ENCODE measurements around the gene CTNNA3.

Gene CTNNA3

GRCh38 chr10:67115972-67116371 lies 580.0 kb downstream of the CTNNA3 start:
- DNase-seq (ENCODE audit: low read depth), result peak; percentile 74

- DNase-seq (ENCODE audit: low read depth), result no peak
These were observed 581.0 kb downstream of the CTNNA3 start for GRCh38 chr10:67114945-67115344.

GRCh38 chr10:67112765-67113164 lies 583.2 kb downstream of the CTNNA3 start:
- DNase-seq (ENCODE audit: low read depth), result no peak

GRCh38 chr10:67110286-67110685 lies 585.7 kb downstream of the CTNNA3 start:
- DNase-seq (ENCODE audit: low read depth), result no peak

- DNase-seq (ENCODE audit: low read depth), result no peak
These were observed 588.3 kb downstream of the CTNNA3 start for GRCh38 chr10:67107670-67108069.

- DNase-seq (ENCODE audit: low read depth), result no peak
These were observed 595.0 kb downstream of the CTNNA3 start for GRCh38 chr10:67100951-67101350.

- no peak for DNase-seq (ENCODE audit: low read depth)
These were observed 597.5 kb downstream of the CTNNA3 start for GRCh38 chr10:67098461-67098860.

GRCh38 chr10:67095531-67095930 lies 600.5 kb downstream of the CTNNA3 start:
- DNase-seq (ENCODE audit: low read depth), result no peak

- no peak for DNase-seq (ENCODE audit: low read depth)
These were observed 608.0 kb downstream of the CTNNA3 start for GRCh38 chr10:67088036-67088435.

- no peak for DNase-seq (ENCODE audit: low read depth)
These were observed 608.9 kb downstream of the CTNNA3 start for GRCh38 chr10:67087135-67087425.

GRCh38 chr10:67086327-67087134 lies 609.5 kb downstream of the CTNNA3 start:
- DNase-seq (ENCODE audit: low read depth), result no peak

- DNase-seq (ENCODE audit: low read depth), result peak; percentile 3
These were observed 616.9 kb downstream of the CTNNA3 start for GRCh38 chr10:67079126-67079525.

GRCh38 chr10:67077376-67077775 lies 618.6 kb downstream of the CTNNA3 start:
- no peak for DNase-seq (ENCODE audit: low read depth)

- peak; percentile 7 for DNase-seq (ENCODE audit: low read depth)
These were observed 619.9 kb downstream of the CTNNA3 start for GRCh38 chr10:67076144-67076543.

- no peak for DNase-seq (ENCODE audit: low read depth)
These were observed 620.5 kb downstream of the CTNNA3 start for GRCh38 chr10:67075491-67075971.

- DNase-seq (ENCODE audit: low read depth), result no peak
These were observed 623.3 kb downstream of the CTNNA3 start for GRCh38 chr10:67072654-67073053.

GRCh38 chr10:67050415-67050814 lies 645.6 kb downstream of the CTNNA3 start:
- no peak for DNase-seq (ENCODE audit: low read depth)

GRCh38 chr10:67049988-67050387 lies 646.0 kb downstream of the CTNNA3 start:
- no peak for DNase-seq (ENCODE audit: low read depth)

- no peak for DNase-seq (ENCODE audit: low read depth)
These were observed 649.5 kb downstream of the CTNNA3 start for GRCh38 chr10:67046507-67046906.

GRCh38 chr10:67045404-67045803 lies 650.6 kb downstream of the CTNNA3 start:
- no peak for DNase-seq (ENCODE audit: low read depth)

GRCh38 chr10:67043041-67043440 lies 653.0 kb downstream of the CTNNA3 start:
- no peak for DNase-seq (ENCODE audit: low read depth)

GRCh38 chr10:67036808-67037207 lies 659.2 kb downstream of the CTNNA3 start:
- no peak for DNase-seq (ENCODE audit: low read depth)

GRCh38 chr10:67033878-67034277 lies 662.1 kb downstream of the CTNNA3 start:
- no peak for DNase-seq (ENCODE audit: low read depth)

- DNase-seq (ENCODE audit: low read depth), result no peak
These were observed 673.9 kb downstream of the CTNNA3 start for GRCh38 chr10:67022099-67022498.

All from iris pigment epithelial cell (primary cell).